ENCODE measurements around the gene FFAR3. TPM values are rescaled to one million over a fixed set of nuclear protein-coding genes. Genes with fewer than 3 reads are reported as not detected.

The FFAR3 gene
- total and polyA plus RNA-seq, 2 of the 13 experiments (the other 11 are each of a cell fraction or from before 2014, with no cell fraction given) = not detected

GRCh38 chr19:35388277-35389054 lies 30.2 kb downstream of the FFAR3 start:
- H3K4me3 ChIP-seq (replicated peaks in 1 of 3; ENCODE audit: insufficient read depth in 1 of 3, low read depth in 2 of 3, low read length in 3 of 3) = peak overlapping the region in 1 of 3 experiments; percentile 32; a peak in 1 of 6 replicates
- ATAC-seq = peak; percentile 65
- FAIRE-seq = peak; percentile 68
- no TSS peak for BruUV-seq (replicated peaks)
- H3K36me3 ChIP-seq (replicated peaks in 1 of 2; ENCODE audit: control insufficient read depth in 1 of 2, insufficient read depth in 2 of 2, low read length in 2 of 2) = no peaks in the 10 kb centered on the region
- DNase-seq (ENCODE audit: low spot score) = peak; percentile 87
- no peaks in the 10 kb centered on the region for H4K20me1 ChIP-seq (ENCODE audit: insufficient read depth, low read length)
- no peaks in the 10 kb centered on the region for H3K79me2 ChIP-seq (ENCODE audit: insufficient read depth, low read length)
- ChIA-PET CTCF (ENCODE audit: low intra/inter-chr PET ratio, low total read pairs) (no interaction called here), POLR2A (interaction anchor here (1.2 kb wide), 1 partner anchor 11 kb away, joined by 6 read pairs; no protein-coding TSS in a partner anchor)
- peak overlapping the region; percentile 65 for H3K4me2 ChIP-seq (ENCODE audit: low read depth, low read length)
- H3K9me3 ChIP-seq (ENCODE audit: low read length) = peaks cover 26% of the 10 kb centered on the region
- no peaks in the 10 kb centered on the region for H3K27me3 ChIP-seq (ENCODE audit: control insufficient read depth in 1 of 2, insufficient read depth in 2 of 2, low read length in 2 of 2)
- H2AFZ ChIP-seq (ENCODE audit: low read length) = no peak overlapping the region
- peaks cover 61% of the 10 kb centered on the region for H3K4me1 ChIP-seq (ENCODE audit: insufficient read depth, low read length)
- in situ Hi-C loops (cut with HindIII; ENCODE audit: extremely low pct_ligation_motif_present, low pct_unique_long_range_greater_than_20kb) (no loop called here), intact Hi-C loops (cut with micrococcal nuclease; ENCODE audit: unreplicated experiment) (no loop called here)
- H3K27ac ChIP-seq (ENCODE audit: extremely low read length, insufficient read depth, low read length) = peak overlapping the region; percentile 70
- 5% methylated on average over 6 of the region's 6 CpGs for WGBS (ENCODE audit: low lambda C conversion rate)
- peak overlapping the region; percentile 42 for H3K9ac ChIP-seq (ENCODE audit: insufficient read depth, low read depth, low read length)
- TF ChIP-seq TIGD3 (CRISPR knock-in tag; IDR thresholded peaks at IDR 0.05; ENCODE audit: borderline replicate concordance) (no peak), GMEB2 (CRISPR knock-in tag; IDR thresholded peaks at IDR 0.05; ENCODE audit: low read depth) (no peak), FUBP1 (CRISPR knock-in tag; IDR thresholded peaks at IDR 0.05; ENCODE audit: borderline replicate concordance) (no peak), PRDM10 (CRISPR knock-in tag; IDR thresholded peaks at IDR 0.05; ENCODE audit: low read depth) (0 out of 2 replicates have a peak, but pooled peaks have one; percentile 34), HNF4G (IDR thresholded peaks at IDR 0.05; ENCODE audit: borderline replicate concordance, low read depth, low read length) (peak; percentile 52; the same call in 1 of the 2 replicates), HNF4G (CRISPR knock-in tag; IDR thresholded peaks at IDR 0.05; ENCODE audit: borderline replicate concordance, low read depth) (no peak), ZFP36L2 (CRISPR knock-in tag; IDR thresholded peaks at IDR 0.05) (no peak), FOSL2 (CRISPR knock-in tag; IDR thresholded peaks at IDR 0.05) (peak; percentile 92), NR2F6 (IDR thresholded peaks at IDR 0.05) (no peak), NR2F6 (CRISPR knock-in tag; IDR thresholded peaks at IDR 0.05) (peak; percentile 43), FOXP1 (IDR thresholded peaks at IDR 0.05) (no peak), FOXP1 (CRISPR knock-in tag; IDR thresholded peaks at IDR 0.05) (peak; percentile 39; the same call in 1 of the 2 replicates), ZNF317 (CRISPR knock-in tag; IDR thresholded peaks at IDR 0.05) (peak; percentile 58; the same call in 1 of the 2 replicates), RORA (CRISPR knock-in tag; IDR thresholded peaks at IDR 0.05) (no peak; the same call in 1 of the 2 replicates), IRF2 (CRISPR knock-in tag; IDR thresholded peaks at IDR 0.05) (0 out of 2 replicates have a peak, but pooled peaks have one; percentile 5), ARID2 (CRISPR knock-in tag; IDR thresholded peaks at IDR 0.05; ENCODE audit: borderline replicate concordance) (no peak)
